OCI-LY3 (cell line): ENCODE data around the gene PIP5K1C.

Experiments
- H2AFZ ChIP-seq: fragments of 200-600, 300-600 bp; shearing (Covaris generic); 2 replicates; pipeline ENCODE4 v1.6.0; 2014; ENCODE audit warnings: antibody characterized with exemption, low read depth, low read length
- H3K27ac ChIP-seq: fragments of 200-600, 300-600 bp; sonication (generic); 2 replicates; pipeline ENCODE4 v1.5.1; 2014; ENCODE audit warnings: mild to moderate bottlenecking, low read length, moderate library complexity, mixed read lengths
- H3K27me3 ChIP-seq: fragments of 200-600, 300-600 bp; sonication (generic); 2 replicates; pipeline ENCODE4 v1.6.1; 2014; ENCODE audit warnings: low read depth, low read length, mixed read lengths
- H3K36me3 ChIP-seq: fragments of 200-600, 300-600 bp; sonication (generic); replicated peaks from 2 replicates; pipeline ENCODE3; 2014; ENCODE audit warnings: low read depth, low read length, mixed read lengths
- H3K4me1 ChIP-seq: fragments of 300-600, 200-600 bp; sonication (generic); 2 replicates; pipeline ENCODE4 v1.6.1; 2014; ENCODE audit warnings: low read length, mixed read lengths
- H3K4me2 ChIP-seq: fragments of 200-600, 300-600 bp; sonication (generic); 2 replicates; pipeline ENCODE4 v1.6.1; 2014; ENCODE audit warnings: low read length, mixed read lengths
- H3K4me3 ChIP-seq: fragments of 300-600, 200-600 bp; sonication (generic); 2 replicates; pipeline ENCODE4 v1.5.1; 2014; ENCODE audit warnings: antibody characterized with exemption, mild to moderate bottlenecking, low read length, moderate library complexity
- H3K79me2 ChIP-seq: fragments of 300-600, 200-600 bp; shearing (Covaris generic); 2 replicates; pipeline ENCODE4 v1.6.1; 2014; ENCODE audit warnings: mild to moderate bottlenecking, low read length, mixed read lengths
- H3K9ac ChIP-seq: fragments of 300-600, 200-600 bp; shearing (Covaris generic); 2 replicates; pipeline ENCODE4 v1.6.0; 2014; ENCODE audit warnings: mild to moderate bottlenecking, low read length, moderate library complexity
- H3K9me3 ChIP-seq: fragments of 200-600, 300-600 bp; shearing (Covaris generic); 2 replicates; pipeline ENCODE4 v1.6.1; 2014; ENCODE audit warnings: low read length, mixed read lengths; ENCODE audit not compliant: insufficient read depth
- H4K20me1 ChIP-seq: fragments of 200-600, 300-600 bp; sonication (generic); 2 replicates; pipeline ENCODE4 v1.6.1; 2016; ENCODE audit warnings: low read length, mixed read lengths; ENCODE audit not compliant: insufficient read depth
- EZH2phosphoT487 ChIP-seq: fragments of 200-600 bp; shearing (Covaris generic); IDR thresholded peaks from 2 replicates; pipeline ENCODE4 v1.6.1; 2018; ENCODE audit warnings: antibody characterized with exemption, mixed run types, low read depth
- TF ChIP-seq, protein P1 (sequence below): fragments of 200-600, 300-600 bp; sonication (generic); IDR thresholded peaks from 2 replicates; pipeline ENCODE4 v1.5.1; 2014; ENCODE audit warnings: antibody characterized with exemption, low read length, low read depth

The PIP5K1C gene

DNA sequence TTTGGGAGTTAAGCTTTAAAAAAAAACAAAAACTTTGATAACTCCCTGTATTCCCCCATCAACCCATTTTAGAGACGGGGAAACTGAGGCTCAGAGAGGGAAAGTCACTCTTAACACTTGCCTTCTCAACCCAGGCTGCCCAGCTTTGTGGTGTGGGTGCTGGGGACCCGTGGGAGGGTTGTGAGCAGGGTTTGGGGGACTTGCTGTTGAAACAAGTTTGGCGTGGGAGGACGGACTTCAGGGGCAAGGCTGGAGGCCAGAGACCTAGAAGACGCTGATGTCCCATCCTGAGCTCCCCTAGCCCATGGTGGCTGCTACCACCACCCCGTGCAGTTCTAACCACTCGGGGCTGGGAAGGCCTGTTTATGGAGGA is 72.9 kb downstream of the PIP5K1C start:
- peak overlapping the region; percentile 14; the same call in 1 of the 2 replicates for H3K9ac ChIP-seq
- H3K27ac ChIP-seq = no peak overlapping the region
- H2AFZ ChIP-seq = peak overlapping the region; percentile 35; the same call in 1 of the 2 replicates
- no peaks in the 10 kb centered on the region for H3K9me3 ChIP-seq
- peak overlapping the region; percentile 99 for H3K4me2 ChIP-seq
- peak overlapping the region; percentile 93 for H3K4me3 ChIP-seq
- H4K20me1 ChIP-seq = peaks cover 13% of the 10 kb centered on the region; the same call in 1 of the 2 replicates
- no peak for TF ChIP-seq EZH2phosphoT487
- TF ChIP-seq, protein P1, sequence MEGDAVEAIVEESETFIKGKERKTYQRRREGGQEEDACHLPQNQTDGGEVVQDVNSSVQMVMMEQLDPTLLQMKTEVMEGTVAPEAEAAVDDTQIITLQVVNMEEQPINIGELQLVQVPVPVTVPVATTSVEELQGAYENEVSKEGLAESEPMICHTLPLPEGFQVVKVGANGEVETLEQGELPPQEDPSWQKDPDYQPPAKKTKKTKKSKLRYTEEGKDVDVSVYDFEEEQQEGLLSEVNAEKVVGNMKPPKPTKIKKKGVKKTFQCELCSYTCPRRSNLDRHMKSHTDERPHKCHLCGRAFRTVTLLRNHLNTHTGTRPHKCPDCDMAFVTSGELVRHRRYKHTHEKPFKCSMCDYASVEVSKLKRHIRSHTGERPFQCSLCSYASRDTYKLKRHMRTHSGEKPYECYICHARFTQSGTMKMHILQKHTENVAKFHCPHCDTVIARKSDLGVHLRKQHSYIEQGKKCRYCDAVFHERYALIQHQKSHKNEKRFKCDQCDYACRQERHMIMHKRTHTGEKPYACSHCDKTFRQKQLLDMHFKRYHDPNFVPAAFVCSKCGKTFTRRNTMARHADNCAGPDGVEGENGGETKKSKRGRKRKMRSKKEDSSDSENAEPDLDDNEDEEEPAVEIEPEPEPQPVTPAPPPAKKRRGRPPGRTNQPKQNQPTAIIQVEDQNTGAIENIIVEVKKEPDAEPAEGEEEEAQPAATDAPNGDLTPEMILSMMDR = no peak
- no peaks in the 10 kb centered on the region for H3K27me3 ChIP-seq
- H3K4me1 ChIP-seq = peaks cover 12% of the 10 kb centered on the region
- H3K36me3 ChIP-seq = peaks cover 13% of the 10 kb centered on the region
- H3K79me2 ChIP-seq = peaks cover 32% of the 10 kb centered on the region

DNA sequence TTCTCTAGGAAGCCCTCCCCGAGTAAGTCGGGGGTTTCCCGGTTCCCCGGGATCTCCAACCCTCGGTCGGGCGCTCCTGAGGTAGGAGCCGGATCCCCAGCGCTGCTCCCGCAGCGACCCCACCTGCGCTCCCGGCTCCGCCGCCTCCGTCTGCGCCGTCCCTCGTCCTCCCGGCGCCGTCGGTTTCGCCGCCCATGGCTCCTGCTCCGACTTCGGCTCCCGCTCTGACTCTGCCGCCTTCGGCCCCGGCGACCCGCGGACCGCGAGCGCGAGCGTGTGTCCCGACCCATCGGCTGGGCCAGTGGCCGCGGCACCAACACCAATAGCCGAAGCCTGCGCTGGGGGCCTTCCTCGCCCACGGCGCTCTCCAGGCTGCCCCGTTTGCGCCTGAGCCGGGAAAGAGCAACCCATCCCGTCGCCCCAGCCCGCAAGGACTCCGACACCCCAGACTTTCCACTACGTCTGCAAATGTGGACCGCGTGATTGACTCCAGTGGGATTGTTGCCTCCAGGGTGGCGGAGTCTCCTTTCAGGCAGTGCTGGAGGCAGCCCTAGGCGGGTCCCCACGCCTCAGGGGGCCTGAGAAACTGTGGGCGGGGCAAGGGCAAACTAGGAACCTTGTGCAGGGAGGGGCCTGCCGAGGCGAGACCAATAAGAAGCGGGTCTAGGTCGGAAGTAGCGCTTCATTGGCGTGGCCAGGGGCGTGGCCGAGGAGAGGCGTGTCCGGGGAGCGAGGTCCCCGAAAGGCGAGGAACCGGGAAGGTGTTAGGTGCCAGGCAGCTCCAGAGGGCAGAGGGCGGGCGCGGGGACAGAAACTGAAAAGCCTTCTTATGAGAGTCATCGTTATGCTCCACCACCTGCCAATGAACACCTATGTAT is 73.6 kb downstream of the PIP5K1C start, which contains the start of gene CACTIN:
TSS of gene CACTIN (minus strand) at position 318 of the 878 bp plus-strand sequence. CDS start at position 290, 28 bp downstream.
- H4K20me1 ChIP-seq = peaks cover 13% of the 10 kb centered on the region; the same call in 1 of the 2 replicates
- H3K27ac ChIP-seq = peak within 1 kb of the TSS; percentile 72
- H3K9me3 ChIP-seq = no peaks in the 10 kb centered on the region
- peak within 1 kb of the TSS; percentile 76 for H3K9ac ChIP-seq
- H3K4me2 ChIP-seq = peak within 1 kb of the TSS; percentile 99
- H2AFZ ChIP-seq = peak within 1 kb of the TSS; percentile 35; the same call in 1 of the 2 replicates
- no peaks in the 10 kb centered on the region for H3K27me3 ChIP-seq
- peaks cover 32% of the 10 kb centered on the region for H3K79me2 ChIP-seq
- H3K36me3 ChIP-seq = peaks cover 15% of the 10 kb centered on the region
- peak within 1 kb of the TSS; percentile 93 for H3K4me3 ChIP-seq
- TF ChIP-seq, protein P1 = 0 out of 2 replicates have a peak, but pooled peaks have one; percentile 4
- TF ChIP-seq EZH2phosphoT487 = no peak
- H3K4me1 ChIP-seq = peaks cover 12% of the 10 kb centered on the region

DNA sequence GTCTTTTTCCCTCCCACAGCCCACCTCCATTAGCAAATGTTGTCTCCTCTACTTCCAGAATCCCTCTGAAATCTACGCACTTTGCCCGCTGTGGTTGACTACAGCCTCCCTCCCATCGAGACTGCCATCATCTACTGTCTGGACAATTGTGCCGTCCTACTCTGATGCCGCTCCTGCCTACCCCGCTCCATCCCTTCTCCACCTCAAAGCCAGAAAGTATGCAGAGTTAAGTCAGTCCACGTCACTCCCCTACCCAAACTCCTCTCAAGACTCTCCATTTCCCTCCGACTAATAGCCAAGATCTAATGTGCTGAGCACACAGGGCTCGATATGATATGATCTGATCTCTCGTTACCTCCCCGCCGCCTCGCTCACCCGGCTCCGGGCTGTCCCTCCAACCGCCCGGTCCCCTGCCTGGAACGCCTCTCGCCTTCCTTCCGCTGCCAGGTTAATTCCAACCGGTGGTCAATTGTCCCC is 74.2 kb downstream of the PIP5K1C start:
- H3K9ac ChIP-seq = peak overlapping the region; percentile 76
- H3K36me3 ChIP-seq = peaks cover 16% of the 10 kb centered on the region
- H3K79me2 ChIP-seq = peaks cover 32% of the 10 kb centered on the region
- H3K27me3 ChIP-seq = no peaks in the 10 kb centered on the region
- H3K27ac ChIP-seq = 0 out of 2 replicates have a peak overlapping the region, but pooled peaks have one; percentile 72
- H3K4me1 ChIP-seq = peaks cover 12% of the 10 kb centered on the region
- no peak for TF ChIP-seq EZH2phosphoT487
- TF ChIP-seq, protein P1 = no peak
- no peaks in the 10 kb centered on the region for H3K9me3 ChIP-seq
- no peak overlapping the region for H2AFZ ChIP-seq
- peaks cover 13% of the 10 kb centered on the region; the same call in 1 of the 2 replicates for H4K20me1 ChIP-seq
- peak overlapping the region; percentile 99 for H3K4me2 ChIP-seq
- H3K4me3 ChIP-seq = peak overlapping the region; percentile 93

DNA sequence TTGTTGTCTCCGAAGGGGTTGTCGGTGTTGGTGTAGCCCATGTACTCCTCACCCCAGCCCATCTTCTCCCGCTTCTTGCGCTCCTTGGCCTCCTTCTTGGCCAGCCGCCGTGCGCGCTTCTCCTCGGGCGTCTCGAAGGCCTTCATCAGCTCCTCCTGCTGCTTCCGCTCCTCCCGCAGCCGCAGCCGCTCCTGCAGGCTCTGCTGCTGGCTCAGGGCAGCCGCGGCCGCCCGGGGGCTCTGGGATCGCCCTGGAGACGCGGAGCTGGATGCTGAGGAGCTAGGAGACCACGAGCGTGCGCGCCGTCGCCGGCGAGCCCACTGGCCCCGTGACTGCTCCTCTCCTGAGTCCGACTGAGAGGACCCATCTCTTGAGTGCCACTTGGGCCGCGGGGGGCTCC is 76.6 kb downstream of the PIP5K1C start:
- H3K4me2 ChIP-seq = no peak overlapping the region
- peaks cover 12% of the 10 kb centered on the region for H3K4me1 ChIP-seq
- H3K27me3 ChIP-seq = no peaks in the 10 kb centered on the region
- H3K9me3 ChIP-seq = no peaks in the 10 kb centered on the region
- H3K27ac ChIP-seq = no peak overlapping the region
- no peak overlapping the region for H2AFZ ChIP-seq
- TF ChIP-seq, protein P1 = no peak
- no peak for TF ChIP-seq EZH2phosphoT487
- H3K4me3 ChIP-seq = no peak overlapping the region
- H3K79me2 ChIP-seq = peaks cover 32% of the 10 kb centered on the region
- peaks cover 14% of the 10 kb centered on the region for H3K36me3 ChIP-seq
- no peak overlapping the region for H3K9ac ChIP-seq
- H4K20me1 ChIP-seq = peaks cover 13% of the 10 kb centered on the region; the same call in 1 of the 2 replicates
